Upper lobe of left lung (tissue), 4 donors: ENCODE measurements around the gene ABCE1.

ENCODE experiments used
- POLR2A ChIP-seq, 4 donors: fragments of 450-650 bp; IDR thresholded peaks; one replicate each; pipeline ENCODE4 v1.5.1; 2016 to 2017; ENCODE audit warnings: antibody characterized with exemption in 4 of 4, mild to moderate bottlenecking in 2 of 4
- TF ChIP-seq, protein P1 (sequence below), 6 experiments: fragments of 450-650 bp in 4 of 6; fragments of 200-600 bp in 2 of 6; sonication (generic) in 2 of 6; IDR thresholded peaks; one replicate each; pipeline ENCODE4 v1.5.1; 2016 to 2019; ENCODE audit warnings: antibody characterized with exemption in 6 of 6

DNA sequence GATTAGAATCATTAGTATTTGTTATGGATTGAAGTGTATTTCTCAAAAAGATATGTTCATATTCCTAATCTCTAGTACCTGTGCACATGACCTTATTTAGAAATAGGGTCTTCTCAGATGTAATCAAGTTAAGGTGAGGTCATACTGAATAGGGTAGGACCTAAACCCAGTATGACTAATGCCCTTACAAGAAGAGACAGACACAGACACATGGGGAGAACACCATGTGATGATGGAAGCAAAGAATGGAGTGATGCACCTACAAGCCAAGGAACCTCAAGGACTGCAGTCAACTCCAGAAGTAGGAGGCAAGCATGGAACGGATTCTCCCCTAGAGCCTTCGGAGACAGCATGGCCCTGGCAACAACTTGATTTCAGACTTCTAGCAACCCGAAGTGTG, 50.9 kb downstream of the ABCE1 start:
- TF ChIP-seq, protein P1, sequence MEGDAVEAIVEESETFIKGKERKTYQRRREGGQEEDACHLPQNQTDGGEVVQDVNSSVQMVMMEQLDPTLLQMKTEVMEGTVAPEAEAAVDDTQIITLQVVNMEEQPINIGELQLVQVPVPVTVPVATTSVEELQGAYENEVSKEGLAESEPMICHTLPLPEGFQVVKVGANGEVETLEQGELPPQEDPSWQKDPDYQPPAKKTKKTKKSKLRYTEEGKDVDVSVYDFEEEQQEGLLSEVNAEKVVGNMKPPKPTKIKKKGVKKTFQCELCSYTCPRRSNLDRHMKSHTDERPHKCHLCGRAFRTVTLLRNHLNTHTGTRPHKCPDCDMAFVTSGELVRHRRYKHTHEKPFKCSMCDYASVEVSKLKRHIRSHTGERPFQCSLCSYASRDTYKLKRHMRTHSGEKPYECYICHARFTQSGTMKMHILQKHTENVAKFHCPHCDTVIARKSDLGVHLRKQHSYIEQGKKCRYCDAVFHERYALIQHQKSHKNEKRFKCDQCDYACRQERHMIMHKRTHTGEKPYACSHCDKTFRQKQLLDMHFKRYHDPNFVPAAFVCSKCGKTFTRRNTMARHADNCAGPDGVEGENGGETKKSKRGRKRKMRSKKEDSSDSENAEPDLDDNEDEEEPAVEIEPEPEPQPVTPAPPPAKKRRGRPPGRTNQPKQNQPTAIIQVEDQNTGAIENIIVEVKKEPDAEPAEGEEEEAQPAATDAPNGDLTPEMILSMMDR (IDR thresholded peaks at IDR 0.05), result no peak
- no peak for TF ChIP-seq POLR2A (IDR thresholded peaks at IDR 0.05)
